ENCODE measurements around the gene TENM4.

The TENM4 gene

DNA sequence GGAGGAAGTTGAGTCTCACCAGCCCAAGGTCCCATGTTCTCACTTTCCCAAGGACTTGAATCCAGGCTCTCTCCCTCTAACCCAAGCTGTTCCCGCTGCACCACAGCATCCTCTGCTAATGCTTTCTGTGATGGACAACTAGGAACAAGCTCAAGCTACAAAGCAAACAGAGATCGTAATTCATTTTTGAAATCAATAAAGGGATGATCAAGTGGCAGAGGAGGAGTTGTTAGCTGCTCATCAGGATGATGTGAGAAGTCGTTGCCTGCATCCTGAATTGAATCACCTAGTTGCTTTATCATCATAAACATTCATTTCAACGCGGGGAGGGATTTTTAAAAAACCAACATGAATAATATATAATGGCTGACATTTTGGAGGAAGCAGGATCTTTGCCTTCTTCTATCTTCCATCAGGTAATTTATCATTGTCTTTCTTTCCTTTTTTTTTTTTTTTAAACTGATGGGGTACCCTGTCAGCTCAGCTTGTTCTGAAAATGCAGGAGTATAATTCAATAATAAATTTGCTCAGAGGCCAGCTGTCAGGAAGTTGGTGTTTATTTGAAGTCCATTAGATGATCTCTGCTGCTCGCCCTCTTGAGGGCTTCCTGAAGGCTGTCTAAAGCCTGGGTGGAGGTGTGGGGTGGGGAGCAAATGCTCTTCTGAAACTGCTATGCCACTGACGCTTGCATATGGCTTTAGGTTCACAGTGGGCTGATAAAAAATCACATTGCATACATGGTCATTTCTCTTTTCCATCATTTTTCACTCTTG lies 691.7 kb downstream of the TENM4 start:
- Mint-ChIP-seq H3K4me3 (no peak overlapping the region), H3K36me3 (no peaks in the 10 kb centered on the region), H3K9me3 (no peaks in the 10 kb centered on the region), H3K27ac (no peak overlapping the region), H3K27me3 (peaks cover 5% of the 10 kb centered on the region), H3K4me1 (no peaks in the 10 kb centered on the region)

DNA sequence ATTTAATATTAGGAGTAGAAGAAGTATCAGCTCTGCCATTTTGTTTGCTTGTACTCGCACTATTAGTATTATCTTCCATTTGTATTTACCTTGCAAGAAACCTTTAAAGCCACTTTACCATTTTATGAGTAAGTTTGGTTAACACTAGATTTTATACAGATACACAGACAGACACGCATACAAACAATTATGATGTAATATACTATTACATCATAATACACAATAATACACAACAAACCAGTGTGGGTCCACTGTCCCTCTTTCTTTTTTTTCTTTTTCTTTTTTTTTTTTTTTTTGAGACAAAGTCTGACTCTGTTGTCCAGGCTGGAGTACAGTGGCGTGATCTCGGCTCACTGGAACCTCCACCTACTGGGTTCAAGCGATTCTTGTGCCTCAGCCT lies 695.9 kb downstream of the TENM4 start:
- Mint-ChIP-seq H3K27me3 (peaks cover 5% of the 10 kb centered on the region), H3K4me1 (no peaks in the 10 kb centered on the region), H3K27ac (no peak overlapping the region), H3K36me3 (no peaks in the 10 kb centered on the region), H3K9me3 (no peaks in the 10 kb centered on the region), H3K4me3 (no peak overlapping the region)

DNA sequence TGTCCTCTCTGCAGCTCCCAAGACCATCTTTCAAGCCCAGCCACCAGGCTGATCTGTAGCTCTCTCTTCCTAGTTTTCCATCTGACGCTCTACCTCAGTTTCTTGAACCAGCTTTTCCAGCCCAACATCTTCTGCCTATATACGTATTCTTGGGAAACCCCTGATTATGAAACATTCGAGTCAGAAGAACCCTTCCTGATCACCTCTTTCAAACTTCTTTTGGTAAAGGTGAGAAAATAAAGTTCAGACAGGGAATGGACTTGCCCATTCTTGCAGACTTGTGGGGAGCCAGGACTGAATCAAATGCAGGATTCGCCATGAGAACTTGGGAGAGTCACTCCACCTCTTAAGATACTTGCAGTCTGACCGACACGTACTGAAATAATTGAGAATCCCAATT lies 696.6 kb downstream of the TENM4 start:
- H3K4me1 Mint-ChIP-seq = no peaks in the 10 kb centered on the region
- peaks cover 5% of the 10 kb centered on the region for H3K27me3 Mint-ChIP-seq
- H3K9me3 Mint-ChIP-seq = no peaks in the 10 kb centered on the region
- H3K4me3 Mint-ChIP-seq = no peak overlapping the region
- no peak overlapping the region for H3K27ac Mint-ChIP-seq
- H3K36me3 Mint-ChIP-seq = no peaks in the 10 kb centered on the region

DNA sequence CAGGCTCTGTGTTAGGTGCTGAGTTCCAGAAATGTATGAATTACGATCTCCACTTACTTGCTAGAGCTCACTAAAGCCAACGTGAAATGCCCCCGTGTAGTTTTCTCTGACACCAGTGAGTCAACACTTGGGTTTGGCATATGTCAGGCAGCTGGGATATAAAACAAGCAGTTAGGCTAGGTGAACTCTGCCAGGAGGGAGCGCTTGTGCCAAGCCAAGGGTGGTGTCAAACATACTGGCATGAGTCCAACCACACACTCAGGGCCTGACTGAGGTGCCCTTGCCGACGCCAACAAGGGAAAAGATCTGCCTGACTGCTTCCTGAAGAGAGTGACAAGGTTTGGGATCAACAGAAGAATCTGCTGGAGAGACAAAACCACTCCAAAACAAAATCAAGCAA lies 698.4 kb downstream of the TENM4 start:
- H3K27me3 Mint-ChIP-seq = peaks cover 2% of the 10 kb centered on the region
- H3K9me3 Mint-ChIP-seq = no peaks in the 10 kb centered on the region
- H3K4me1 Mint-ChIP-seq = no peaks in the 10 kb centered on the region
- no peak overlapping the region for H3K4me3 Mint-ChIP-seq
- H3K36me3 Mint-ChIP-seq = no peaks in the 10 kb centered on the region
- no peak overlapping the region for H3K27ac Mint-ChIP-seq

DNA sequence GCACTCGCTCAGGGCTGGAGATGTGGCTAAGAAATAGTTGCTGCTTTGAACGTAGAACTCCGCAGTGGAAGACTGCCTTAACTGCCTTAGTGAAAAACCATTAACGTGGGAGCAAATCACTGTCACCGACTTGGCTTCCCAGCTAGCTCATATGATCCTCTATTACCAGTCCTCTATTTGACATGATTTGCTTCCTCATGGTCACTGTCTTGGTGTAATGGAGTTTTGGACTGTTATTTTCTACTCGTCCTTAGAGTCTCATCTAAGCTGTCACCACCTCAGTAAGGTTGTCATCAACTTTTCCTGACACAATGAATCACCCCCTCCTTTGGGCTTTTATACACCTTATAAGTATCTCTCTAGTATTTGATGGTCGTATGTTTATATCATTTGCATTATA lies 699.1 kb downstream of the TENM4 start:
- H3K36me3 Mint-ChIP-seq = no peaks in the 10 kb centered on the region
- no peak overlapping the region for H3K27ac Mint-ChIP-seq
- no peaks in the 10 kb centered on the region for H3K4me1 Mint-ChIP-seq
- H3K9me3 Mint-ChIP-seq = no peaks in the 10 kb centered on the region
- H3K4me3 Mint-ChIP-seq = no peak overlapping the region
- peaks cover under 1% of the 10 kb centered on the region for H3K27me3 Mint-ChIP-seq

DNA sequence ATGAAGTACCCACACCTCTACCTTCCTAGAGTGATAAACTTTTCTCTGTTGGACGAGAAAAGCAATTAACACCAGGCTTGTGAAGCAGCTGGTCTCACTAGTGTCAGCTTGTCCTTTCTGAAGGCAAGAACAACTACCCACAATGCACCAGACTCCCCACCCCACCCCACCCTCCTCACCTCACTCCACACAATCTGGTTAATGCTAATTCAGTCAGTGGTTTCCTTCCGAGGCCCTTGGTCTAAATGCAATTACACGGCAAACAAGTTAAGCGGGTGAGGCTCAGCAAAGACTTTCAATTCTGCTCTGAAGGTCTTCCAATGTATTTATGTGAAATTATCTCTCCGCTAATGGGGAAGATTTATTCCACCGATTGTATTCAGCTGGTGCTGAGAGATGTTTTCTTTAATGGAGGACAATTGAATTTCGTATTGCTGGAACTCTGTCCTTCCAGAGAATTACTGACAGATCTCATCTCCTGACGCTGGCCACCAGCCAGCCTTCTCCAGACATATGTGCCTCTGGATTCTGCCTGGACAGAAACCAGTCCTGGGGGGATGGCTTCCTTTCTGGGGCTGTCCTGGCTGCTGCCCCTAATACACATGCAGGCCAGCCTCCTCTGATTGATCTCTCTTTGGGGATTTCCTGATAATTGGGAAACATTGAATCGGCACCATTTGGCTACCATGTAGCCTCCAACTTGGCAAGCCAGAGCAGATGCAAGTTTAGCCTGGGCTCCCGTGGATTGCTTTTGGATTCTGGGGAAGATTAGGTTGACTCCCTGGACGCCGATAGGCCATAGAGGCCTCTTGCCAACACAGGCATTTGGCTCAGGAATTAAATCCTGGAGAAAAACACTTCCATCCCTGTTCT lies 700.4 kb downstream of the TENM4 start:
- Mint-ChIP-seq H3K27me3 (peaks cover 2% of the 10 kb centered on the region), H3K36me3 (no peaks in the 10 kb centered on the region), H3K4me3 (no peak overlapping the region), H3K9me3 (no peaks in the 10 kb centered on the region), H3K4me1 (no peaks in the 10 kb centered on the region), H3K27ac (no peak overlapping the region)

DNA sequence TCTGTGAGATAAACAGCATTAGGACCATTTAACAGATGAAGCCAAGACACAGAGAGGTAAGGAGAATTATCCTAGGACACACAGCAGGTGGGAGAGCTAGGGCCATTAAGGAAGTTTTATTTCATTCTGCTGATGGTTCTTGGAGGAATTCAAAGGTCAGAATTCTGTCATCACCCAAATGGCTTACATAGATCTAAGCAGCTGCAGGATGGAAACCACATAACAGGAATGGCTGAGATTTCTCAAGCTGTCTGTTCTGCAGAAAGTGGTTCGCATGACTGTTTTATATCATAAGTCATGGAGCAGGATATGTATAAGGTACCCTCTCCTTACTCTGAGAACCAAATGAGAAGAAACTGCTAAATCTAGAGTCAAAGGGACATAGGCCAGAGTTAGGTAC lies 702.9 kb downstream of the TENM4 start:
- H3K4me1 Mint-ChIP-seq = no peaks in the 10 kb centered on the region
- H3K36me3 Mint-ChIP-seq = no peaks in the 10 kb centered on the region
- no peak overlapping the region for H3K27ac Mint-ChIP-seq
- H3K4me3 Mint-ChIP-seq = no peak overlapping the region
- no peaks in the 10 kb centered on the region for H3K9me3 Mint-ChIP-seq
- peaks cover 2% of the 10 kb centered on the region for H3K27me3 Mint-ChIP-seq

DNA sequence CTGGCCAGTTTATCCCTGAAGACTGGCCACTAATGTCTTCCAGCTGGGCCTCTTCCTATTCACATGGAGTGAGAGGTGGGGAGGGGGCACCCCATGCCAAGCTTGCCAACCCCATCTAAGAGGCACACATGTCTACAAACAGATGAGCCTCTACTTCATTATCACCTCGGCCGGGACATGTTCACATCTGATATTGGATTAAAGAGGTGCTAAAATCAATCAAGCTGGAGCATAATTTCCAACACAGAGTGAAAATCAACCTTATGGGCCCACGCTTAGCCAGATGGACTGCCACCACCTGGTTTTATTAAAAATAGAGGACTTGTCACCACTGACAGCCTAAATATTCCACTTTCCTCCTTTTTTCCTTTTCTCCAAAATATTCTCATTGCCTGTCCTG lies 703.5 kb downstream of the TENM4 start:
- Mint-ChIP-seq H3K27ac (no peak overlapping the region), H3K36me3 (no peaks in the 10 kb centered on the region), H3K9me3 (no peaks in the 10 kb centered on the region), H3K4me3 (no peak overlapping the region), H3K27me3 (peaks cover 2% of the 10 kb centered on the region), H3K4me1 (no peaks in the 10 kb centered on the region)

DNA sequence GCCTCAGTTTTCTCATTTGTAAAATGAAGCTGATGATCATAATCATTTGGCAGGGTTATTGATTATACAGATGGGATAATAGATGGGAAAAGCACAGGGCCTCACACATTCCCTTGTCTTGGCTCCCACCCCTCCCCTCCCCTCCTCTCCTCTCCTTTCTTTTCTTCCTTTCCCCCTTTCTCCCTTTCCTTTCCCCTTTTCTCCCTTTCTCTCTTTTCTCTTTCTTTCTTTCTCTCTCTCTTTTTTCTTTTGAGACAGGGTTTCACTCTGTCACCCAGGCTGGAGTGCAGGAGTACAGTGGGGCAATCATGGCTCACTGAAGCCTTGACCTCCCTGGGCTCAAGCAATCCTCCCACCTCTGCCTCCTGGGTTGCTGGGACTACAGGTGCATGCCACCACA lies 705.1 kb downstream of the TENM4 start:
- Mint-ChIP-seq H3K4me3 (no peak overlapping the region), H3K27ac (no peak overlapping the region), H3K9me3 (no peaks in the 10 kb centered on the region), H3K27me3 (peaks cover 2% of the 10 kb centered on the region), H3K36me3 (no peaks in the 10 kb centered on the region), H3K4me1 (no peaks in the 10 kb centered on the region)

DNA sequence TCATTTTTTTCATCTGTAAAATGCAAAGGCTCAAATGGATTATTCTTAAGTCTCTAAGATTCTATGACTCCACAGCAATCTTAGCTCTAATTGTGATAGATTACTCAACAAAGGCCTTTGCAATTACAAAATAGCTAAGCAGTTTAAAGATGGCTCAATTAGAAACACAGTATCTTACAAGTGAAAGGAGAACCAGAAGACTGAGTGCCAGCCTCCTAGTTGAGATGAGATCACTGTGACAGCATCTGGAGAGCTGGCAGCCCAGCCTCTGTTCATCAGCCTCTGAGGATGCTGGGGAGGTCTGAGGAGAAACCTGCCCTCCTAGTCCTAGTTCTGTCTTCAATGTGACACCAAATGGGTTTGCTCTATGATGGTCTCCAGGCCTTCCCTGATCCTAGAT lies 707.8 kb downstream of the TENM4 start:
- no peak overlapping the region for H3K27ac Mint-ChIP-seq
- H3K4me3 Mint-ChIP-seq = no peak overlapping the region
- H3K36me3 Mint-ChIP-seq = no peaks in the 10 kb centered on the region
- peaks cover 2% of the 10 kb centered on the region for H3K27me3 Mint-ChIP-seq
- no peaks in the 10 kb centered on the region for H3K9me3 Mint-ChIP-seq
- no peaks in the 10 kb centered on the region for H3K4me1 Mint-ChIP-seq

DNA sequence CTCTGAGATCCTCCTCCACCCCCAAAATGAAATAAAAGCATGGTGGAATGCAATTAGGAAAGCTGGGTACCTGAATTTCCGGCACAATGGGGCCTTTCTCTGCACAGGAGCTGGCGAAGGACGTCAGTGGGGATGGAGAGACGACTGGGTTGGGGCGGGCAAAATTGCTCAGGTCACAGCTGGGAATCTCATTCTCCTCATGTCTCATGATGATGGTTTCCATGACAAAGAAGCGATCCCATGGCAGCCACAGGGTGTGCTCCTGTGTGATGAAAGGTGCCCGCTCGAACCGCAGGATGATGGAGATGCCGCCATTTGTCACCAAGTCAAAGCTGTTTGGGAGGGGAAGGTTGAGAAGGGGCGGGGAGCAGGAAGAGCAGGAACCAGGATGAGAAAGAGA lies 708.6 kb downstream of the TENM4 start:
- H3K4me1 Mint-ChIP-seq = no peaks in the 10 kb centered on the region
- no peak overlapping the region for H3K27ac Mint-ChIP-seq
- no peaks in the 10 kb centered on the region for H3K9me3 Mint-ChIP-seq

DNA sequence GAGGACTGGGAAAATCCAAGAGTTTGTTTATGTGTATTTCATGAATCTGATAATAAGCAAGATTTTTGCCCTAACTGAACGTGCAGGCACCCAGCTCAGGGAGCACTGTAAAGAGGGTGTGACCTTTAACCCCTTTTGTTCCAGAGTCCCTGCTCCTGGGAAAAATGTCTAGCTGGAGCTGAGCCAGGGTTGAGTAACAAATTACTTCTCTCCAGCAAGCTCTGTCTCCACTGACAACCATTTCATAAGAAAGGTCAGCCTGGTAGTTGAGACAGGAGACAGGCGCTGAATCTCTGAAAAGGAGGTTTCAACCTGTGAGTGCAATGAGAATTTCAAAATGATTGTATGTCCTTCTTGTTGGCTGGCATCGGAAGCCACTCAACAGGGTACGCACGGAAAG lies 709.8 kb downstream of the TENM4 start:
- H3K4me1 Mint-ChIP-seq = no peaks in the 10 kb centered on the region
- no peaks in the 10 kb centered on the region for H3K36me3 Mint-ChIP-seq
- H3K27ac Mint-ChIP-seq = no peak overlapping the region
- no peaks in the 10 kb centered on the region for H3K9me3 Mint-ChIP-seq
- H3K27me3 Mint-ChIP-seq = no peaks in the 10 kb centered on the region
- H3K4me3 Mint-ChIP-seq = no peak overlapping the region

More for the DNA sequence above, 708.6 kb downstream of the TENM4 start:
- H3K36me3 Mint-ChIP-seq = no peaks in the 10 kb centered on the region
- H3K27me3 Mint-ChIP-seq = peaks cover 2% of the 10 kb centered on the region
- no peak overlapping the region for H3K4me3 Mint-ChIP-seq

DNA sequence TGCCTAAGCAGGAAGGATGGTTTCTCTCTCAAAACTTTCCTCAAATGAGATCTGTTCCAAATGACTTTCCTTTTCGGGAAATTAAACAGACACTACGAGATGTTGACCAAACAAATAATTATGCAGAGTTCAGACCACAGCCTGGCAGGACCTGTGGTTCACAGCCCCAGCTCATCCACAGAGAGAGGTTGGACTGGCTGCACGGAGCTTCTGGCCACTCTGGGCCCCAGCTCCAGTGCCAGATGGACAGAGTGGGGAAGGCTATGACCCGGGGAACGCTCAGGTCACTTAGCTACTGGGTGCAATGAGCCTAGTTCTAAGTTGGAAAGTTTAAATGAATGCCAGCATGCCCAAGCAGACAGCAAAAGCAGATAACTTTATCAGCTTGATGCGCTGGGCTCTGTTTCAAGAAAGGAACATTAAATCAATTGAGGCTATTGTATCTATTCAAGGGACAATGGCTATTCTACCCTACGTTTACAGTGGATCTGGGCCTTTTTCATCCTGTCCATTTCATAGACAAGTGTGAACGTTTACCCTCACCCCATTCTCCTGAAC lies 710.5 kb downstream of the TENM4 start:
- Mint-ChIP-seq H3K27me3 (peaks cover 3% of the 10 kb centered on the region), H3K4me1 (no peaks in the 10 kb centered on the region), H3K9me3 (no peaks in the 10 kb centered on the region), H3K4me3 (no peak overlapping the region), H3K36me3 (no peaks in the 10 kb centered on the region), H3K27ac (no peak overlapping the region)

DNA sequence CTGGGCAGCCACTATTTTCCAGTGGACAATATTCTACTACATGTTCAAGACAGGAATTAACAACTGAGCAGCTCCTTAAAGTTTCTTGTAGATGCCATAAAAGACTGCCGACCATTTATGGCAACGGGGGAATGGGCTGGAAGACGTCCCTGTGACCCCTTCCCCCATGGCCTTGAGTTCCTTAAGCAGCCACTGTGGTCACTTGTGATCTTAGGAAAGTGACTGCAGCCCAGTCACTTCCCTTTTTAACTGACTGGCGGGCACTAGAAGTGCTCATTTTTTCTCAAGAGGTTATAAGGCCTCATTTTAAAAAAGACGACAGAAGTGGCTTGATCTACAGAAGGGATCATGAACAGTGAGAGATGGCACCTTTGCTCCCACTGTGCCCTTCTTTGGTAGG lies 713.0 kb downstream of the TENM4 start:
- Mint-ChIP-seq H3K9me3 (no peaks in the 10 kb centered on the region), H3K27me3 (peaks cover 5% of the 10 kb centered on the region), H3K4me3 (no peak overlapping the region), H3K36me3 (no peaks in the 10 kb centered on the region), H3K4me1 (no peaks in the 10 kb centered on the region), H3K27ac (no peak overlapping the region)

DNA sequence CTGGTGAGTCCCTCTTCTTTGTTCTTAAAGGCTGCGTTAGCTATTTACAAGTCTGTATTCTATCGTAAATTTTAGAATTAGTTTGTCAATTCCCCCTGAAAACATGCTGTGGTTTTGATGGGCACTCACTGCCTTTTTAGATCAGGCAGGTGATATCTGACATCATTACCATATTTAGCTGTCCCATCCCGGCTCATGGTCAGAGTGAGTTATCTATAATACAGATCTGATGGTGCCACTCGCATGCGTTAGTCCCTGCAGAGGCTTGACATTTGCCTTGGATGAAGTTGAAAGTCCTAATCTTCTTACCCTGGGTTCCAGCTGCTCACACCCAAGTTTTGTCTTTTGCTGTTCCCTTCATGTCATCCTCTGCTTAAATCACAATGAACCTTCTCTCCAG lies 715.6 kb downstream of the TENM4 start:
- Mint-ChIP-seq H3K9me3 (no peaks in the 10 kb centered on the region), H3K4me3 (no peak overlapping the region), H3K27me3 (peaks cover 5% of the 10 kb centered on the region), H3K27ac (no peak overlapping the region), H3K4me1 (no peaks in the 10 kb centered on the region), H3K36me3 (no peaks in the 10 kb centered on the region)

DNA sequence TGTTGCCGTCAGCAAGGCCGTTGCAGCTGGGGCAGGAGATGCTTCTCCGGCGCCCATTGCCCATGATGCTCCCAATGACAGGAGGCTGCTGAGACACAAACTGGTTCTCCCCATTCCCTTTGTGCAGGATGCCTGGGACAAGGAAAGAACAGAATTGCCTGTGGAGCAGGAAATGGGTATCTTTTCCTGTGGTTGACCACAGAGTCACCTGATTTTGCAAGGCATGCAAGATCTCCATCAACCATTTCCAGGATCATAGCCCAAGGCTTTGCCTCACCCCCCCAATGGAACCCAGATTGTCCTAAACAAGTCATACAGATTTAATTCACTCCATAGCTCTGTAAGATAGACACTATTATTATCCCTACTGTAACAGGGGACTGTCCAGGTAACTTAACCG lies 718.0 kb downstream of the TENM4 start:
- no peak overlapping the region for H3K4me3 Mint-ChIP-seq
- no peaks in the 10 kb centered on the region for H3K9me3 Mint-ChIP-seq
- H3K4me1 Mint-ChIP-seq = no peaks in the 10 kb centered on the region
- no peak overlapping the region for H3K27ac Mint-ChIP-seq
- no peaks in the 10 kb centered on the region for H3K36me3 Mint-ChIP-seq
- peaks cover 7% of the 10 kb centered on the region for H3K27me3 Mint-ChIP-seq
